Tibial nerve (tissue), 4 donors: ENCODE data around the gene NFX1. TPM values are rescaled to one million over a fixed set of nuclear protein-coding genes. Genes with fewer than 3 reads are reported as not detected.

Source experiments
- DNase-seq, 2 donors: peaks; one replicate each; pipeline ENCODE4 v3.0.0-alpha.2; 2019; ENCODE audit warnings: low spot score in 2 of 2
- H3K27ac ChIP-seq, 4 donors: fragments of 200-600 bp; sonication (generic) in 3 of 4; one replicate each; pipeline ENCODE4 v1.5.1; 2017 to 2019; ENCODE audit warnings: mild to moderate bottlenecking in 1 of 4
- H3K27me3 ChIP-seq, 2 donors: fragments of 200-600 bp; sonication (generic) in 1 of 2; one replicate each; pipeline versions ENCODE4 v1.5.1 to v1.6.0; 2017 to 2019
- H3K36me3 ChIP-seq, 3 donors: fragments of 200-600 bp; sonication (generic); one replicate each; pipeline ENCODE4 v1.5.1; 2018 to 2019
- H3K4me1 ChIP-seq, 4 donors: fragments of 200-600 bp; sonication (generic) in 3 of 4; one replicate each; pipeline ENCODE4 v1.5.1; 2017 to 2019
- H3K4me3 ChIP-seq, 4 donors: fragments of 200-600 bp; sonication (generic) in 3 of 4; one replicate each; pipeline ENCODE4 v1.5.1; 2017 to 2019; ENCODE audit warnings: mild to moderate bottlenecking in 1 of 4, moderate library complexity in 1 of 4
- H3K9me3 ChIP-seq, 4 donors: fragments of 200-600 bp; sonication (generic) in 3 of 4; one replicate each; pipeline ENCODE4 v1.5.1; 2017 to 2019
- EP300 ChIP-seq, 2 donors: sonication (generic); formaldehyde crosslinking; IDR thresholded peaks; one replicate each; pipeline ENCODE4 v1.6.1; 2017; ENCODE audit warnings: antibody characterized with exemption in 2 of 2, mild to moderate bottlenecking in 1 of 2
- POLR2A ChIP-seq, 2 donors: fragments of 450-650 bp; IDR thresholded peaks; one replicate each; pipeline ENCODE4 v1.6.1; 2017; ENCODE audit warnings: antibody characterized with exemption in 2 of 2, mild to moderate bottlenecking in 2 of 2, moderate library complexity in 2 of 2
- WGBS, 2 donors: methylation state at CpG; one replicate each; pipeline ENCODE4 v1.1.5; 2018; 5-methylcytosine and 5-hydroxymethylcytosine counted together
- total RNA-seq, 4 donors: library from RNA; depleted of rRNA; stranded (reverse); fragments of >200 nt; gene quantifications; one replicate each; pipeline ENCODE4 v1.1.0, GENCODE V29; 2016
- TF ChIP-seq, protein P1 (sequence below), 5 experiments: fragments of 200-600 bp in 3 of 5; fragments of 450-650 bp in 2 of 5; sonication (generic) in 3 of 5; IDR thresholded peaks; one replicate each; pipeline ENCODE4 v1.5.1; 2016 to 2019; ENCODE audit warnings: antibody characterized with exemption in 5 of 5, mild to moderate bottlenecking in 3 of 5, moderate library complexity in 2 of 5

The NFX1 gene
- total RNA-seq, 4 donors from 2014 or later: 35.2 to 45.9 (median 40.5) TPM

DNA sequence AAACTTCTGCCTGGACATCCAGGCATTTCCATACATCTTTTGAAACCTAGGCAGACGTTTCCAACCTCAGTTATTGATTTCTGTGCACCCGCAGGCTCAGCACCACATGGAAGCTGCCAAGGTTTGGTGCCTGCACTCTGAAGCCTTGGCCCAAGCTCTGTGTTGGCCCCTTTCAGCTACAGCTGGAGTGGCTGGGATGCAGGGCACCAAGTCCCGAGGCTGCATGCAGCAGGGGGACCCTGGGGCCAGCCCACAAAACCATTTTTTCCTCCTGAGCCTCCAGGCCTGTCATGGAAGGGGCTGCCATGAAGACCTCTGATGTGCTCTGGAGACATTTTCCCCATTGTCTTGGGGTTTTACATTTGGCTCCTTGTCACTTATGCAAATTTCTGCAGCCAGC is 49.9 kb downstream of the NFX1 start:
- H3K27ac ChIP-seq: no peak overlapping the region
- H3K4me1 ChIP-seq: no peaks in the 10 kb centered on the region
- H3K36me3 ChIP-seq: peaks cover 8 to 100% (median 47%) of the 10 kb centered on the region in 3 donors
- peaks cover 0 to 8% (median 0%) of the 10 kb centered on the region in 4 donors for H3K9me3 ChIP-seq
- no peaks in the 10 kb centered on the region for H3K27me3 ChIP-seq
- no peak overlapping the region for H3K4me3 ChIP-seq
- WGBS, 2 donors: 98 to 100% methylated on average over 3 of the region's 3 CpGs
- no peak for TF ChIP-seq EP300 (IDR thresholded peaks at IDR 0.05)
- TF ChIP-seq POLR2A (IDR thresholded peaks at IDR 0.05): no peak
- TF ChIP-seq, protein P1, sequence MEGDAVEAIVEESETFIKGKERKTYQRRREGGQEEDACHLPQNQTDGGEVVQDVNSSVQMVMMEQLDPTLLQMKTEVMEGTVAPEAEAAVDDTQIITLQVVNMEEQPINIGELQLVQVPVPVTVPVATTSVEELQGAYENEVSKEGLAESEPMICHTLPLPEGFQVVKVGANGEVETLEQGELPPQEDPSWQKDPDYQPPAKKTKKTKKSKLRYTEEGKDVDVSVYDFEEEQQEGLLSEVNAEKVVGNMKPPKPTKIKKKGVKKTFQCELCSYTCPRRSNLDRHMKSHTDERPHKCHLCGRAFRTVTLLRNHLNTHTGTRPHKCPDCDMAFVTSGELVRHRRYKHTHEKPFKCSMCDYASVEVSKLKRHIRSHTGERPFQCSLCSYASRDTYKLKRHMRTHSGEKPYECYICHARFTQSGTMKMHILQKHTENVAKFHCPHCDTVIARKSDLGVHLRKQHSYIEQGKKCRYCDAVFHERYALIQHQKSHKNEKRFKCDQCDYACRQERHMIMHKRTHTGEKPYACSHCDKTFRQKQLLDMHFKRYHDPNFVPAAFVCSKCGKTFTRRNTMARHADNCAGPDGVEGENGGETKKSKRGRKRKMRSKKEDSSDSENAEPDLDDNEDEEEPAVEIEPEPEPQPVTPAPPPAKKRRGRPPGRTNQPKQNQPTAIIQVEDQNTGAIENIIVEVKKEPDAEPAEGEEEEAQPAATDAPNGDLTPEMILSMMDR (IDR thresholded peaks at IDR 0.05): no peak
- DNase-seq: no peak

DNA sequence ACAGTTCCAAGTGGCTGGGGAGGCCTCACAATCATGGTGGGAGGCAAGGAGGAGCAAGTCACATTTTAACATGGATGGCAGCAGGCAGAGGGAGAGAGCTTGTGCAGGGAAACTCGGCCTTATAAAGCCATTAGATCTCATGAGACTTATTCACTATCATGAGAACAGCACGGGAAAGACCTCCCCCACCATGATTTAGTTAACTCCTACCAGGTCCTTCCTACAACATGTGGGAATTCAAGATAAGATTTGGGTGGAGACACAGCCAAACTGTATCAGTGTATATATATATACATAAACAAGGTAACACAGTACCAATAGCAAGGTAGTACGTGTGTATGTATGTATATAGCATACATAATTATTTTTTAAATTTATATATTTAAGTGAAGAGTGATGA is 50.9 kb downstream of the NFX1 start:
- DNase-seq: no peak
- Histone ChIP-seq H3K36me3 (peaks cover 8 to 100% (median 47%) of the 10 kb centered on the region in 3 donors), H3K9me3 (peaks cover 0 to 8% (median 0%) of the 10 kb centered on the region in 4 donors), H3K4me3 (no peak overlapping the region), H3K4me1 (no peaks in the 10 kb centered on the region), H3K27me3 (no peaks in the 10 kb centered on the region), H3K27ac (no peak overlapping the region)
- WGBS, 2 donors: 89 to 92% methylated on average over 3 of the region's 3 CpGs
- TF ChIP-seq EP300 (IDR thresholded peaks at IDR 0.05) (no peak), POLR2A (IDR thresholded peaks at IDR 0.05) (no peak)
- TF ChIP-seq, protein P1 (IDR thresholded peaks at IDR 0.05): no peak

DNA sequence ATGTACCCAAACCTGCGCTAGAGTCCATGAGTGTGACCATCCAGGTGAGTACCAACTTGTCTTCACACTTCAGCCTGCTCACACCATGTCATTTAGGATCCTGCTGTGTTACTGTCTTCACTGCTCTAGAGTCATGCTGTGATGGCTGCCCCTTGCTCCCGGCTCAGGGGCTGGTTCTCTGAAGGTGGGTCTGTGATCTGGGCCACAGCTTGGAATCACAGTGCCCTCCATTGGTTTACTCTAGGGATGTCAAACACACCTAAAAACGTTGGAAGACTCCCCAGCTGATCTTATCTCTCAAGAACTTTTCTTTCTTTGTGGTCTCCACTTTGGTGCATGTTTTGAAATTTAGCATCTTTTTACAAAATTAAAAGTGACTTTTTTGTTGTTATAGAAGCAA is 53.8 kb downstream of the NFX1 start:
- Histone ChIP-seq H3K4me3 (no peak overlapping the region), H3K36me3 (peaks cover 8 to 100% (median 44%) of the 10 kb centered on the region in 3 donors)

DNA sequence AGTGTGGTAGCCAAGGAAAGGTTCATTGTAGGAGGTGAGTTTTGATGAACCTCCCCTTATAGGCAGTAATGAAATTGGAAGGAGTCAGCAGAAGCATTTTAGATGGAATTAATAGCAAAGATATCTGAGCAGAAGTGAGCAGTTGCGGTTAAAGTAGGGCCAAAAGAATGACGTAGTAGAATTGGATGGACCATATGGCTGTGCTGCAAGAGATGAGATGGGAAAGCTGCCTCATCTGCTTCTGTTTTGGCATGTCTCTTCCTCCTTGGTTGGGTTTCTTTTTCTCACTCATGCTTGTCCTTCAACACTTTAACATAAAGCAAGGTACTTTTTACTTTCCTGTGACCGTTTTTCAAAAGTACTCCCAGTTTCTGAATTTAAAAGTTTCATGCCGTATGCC is 56.2 kb downstream of the NFX1 start:
- 89 to 93% methylated on average over 4 of the region's 4 CpGs for WGBS, 2 donors
- Histone ChIP-seq H3K27ac (no peak overlapping the region), H3K9me3 (no peaks in the 10 kb centered on the region), H3K4me3 (no peak overlapping the region), H3K27me3 (no peaks in the 10 kb centered on the region), H3K36me3 (peaks cover 8 to 94% (median 29%) of the 10 kb centered on the region in 3 donors), H3K4me1 (peaks cover 0 to 5% (median 0%) of the 10 kb centered on the region in 4 donors)
- TF ChIP-seq EP300 (IDR thresholded peaks at IDR 0.05) (no peak), POLR2A (IDR thresholded peaks at IDR 0.05) (no peak)
- TF ChIP-seq, protein P1 (IDR thresholded peaks at IDR 0.05): no peak
- no peak for DNase-seq

More for the DNA sequence above, 53.8 kb downstream of the NFX1 start:
- Histone ChIP-seq H3K27ac (no peak overlapping the region), H3K4me1 (no peaks in the 10 kb centered on the region), H3K27me3 (no peaks in the 10 kb centered on the region), H3K9me3 (peaks cover 0 to 8% (median 0%) of the 10 kb centered on the region in 4 donors)
- no peak for DNase-seq
- TF ChIP-seq POLR2A (IDR thresholded peaks at IDR 0.05) (no peak), EP300 (IDR thresholded peaks at IDR 0.05) (no peak)
- TF ChIP-seq, protein P1 (IDR thresholded peaks at IDR 0.05): no peak
- 83 to 85% methylated on average over 3 of the region's 3 CpGs for WGBS, 2 donors

DNA sequence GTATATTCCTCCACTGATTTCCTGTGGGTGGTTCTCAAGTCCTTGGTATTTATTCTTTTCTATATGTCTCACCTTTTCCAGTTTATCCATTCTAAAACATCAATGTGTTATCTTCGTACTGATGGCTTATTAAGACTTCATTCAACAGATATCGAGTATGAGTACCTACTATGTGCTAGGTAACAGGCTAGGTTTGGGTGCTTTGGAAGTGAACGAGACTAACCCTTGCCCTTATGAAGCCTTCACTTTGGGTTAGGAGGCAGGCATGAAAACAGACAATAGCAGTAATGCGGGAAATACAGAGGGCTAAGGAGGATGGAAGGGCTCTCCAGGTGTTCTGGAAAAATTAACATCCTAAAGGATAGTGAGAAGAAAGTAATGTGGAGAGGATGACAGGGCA is 58.7 kb downstream of the NFX1 start:
- peaks cover 5 to 87% (median 17%) of the 10 kb centered on the region in 3 donors for H3K36me3 ChIP-seq

More for the DNA sequence above, 58.7 kb downstream of the NFX1 start:
- Histone ChIP-seq H3K27ac (no peak overlapping the region), H3K4me3 (no peak overlapping the region), H3K27me3 (no peaks in the 10 kb centered on the region), H3K9me3 (no peaks in the 10 kb centered on the region), H3K4me1 (peaks cover 0 to 5% (median 0%) of the 10 kb centered on the region in 4 donors)
- no peak for TF ChIP-seq POLR2A (IDR thresholded peaks at IDR 0.05)
- TF ChIP-seq, protein P1 (IDR thresholded peaks at IDR 0.05): no peak
- TF ChIP-seq EP300 (IDR thresholded peaks at IDR 0.05): no peak
- WGBS, 2 donors: 95% methylated on average over 4 of the region's 4 CpGs
- DNase-seq: no peak
